Mesendoderm (in vitro differentiated cells): ENCODE results near the gene BANK1.

Source experiments
- DNase-seq: peaks from one replicate; pipeline ENCODE4 v3.0.0; 2013
- H2AK5ac ChIP-seq: 2 replicates; pipeline ENCODE4 v1.6.1; 2013; ENCODE audit warnings: low read length, inconsistent platforms
- H2BK120ac ChIP-seq: 2 replicates; pipeline ENCODE4 v1.6.1; 2013; ENCODE audit warnings: low read depth, mild to moderate bottlenecking, low read length, moderate library complexity, mixed read lengths
- H2BK15ac ChIP-seq: replicated peaks from 2 replicates; pipeline ENCODE4 v1.6.1; 2013; ENCODE audit warnings: low read depth, mild to moderate bottlenecking, moderate library complexity
- H2BK5ac ChIP-seq: 2 replicates; pipeline ENCODE4 v1.6.1; 2013; ENCODE audit warnings: low read length, inconsistent platforms
- H3K18ac ChIP-seq: 2 replicates; pipeline ENCODE4 v1.6.1; 2013; ENCODE audit warnings: mild to moderate bottlenecking, low read length, mixed read lengths
- H3K23ac ChIP-seq: one replicate; pipeline ENCODE4 v1.6.1; 2013; ENCODE audit warnings: low read length
- H3K27ac ChIP-seq: 2 replicates; pipeline ENCODE4 v1.5.1; 2013; ENCODE audit warnings: low read depth, mild to moderate bottlenecking, inconsistent platforms, low read length, moderate library complexity
- H3K27me3 ChIP-seq: 2 replicates; pipeline ENCODE4 v1.6.1; 2013; ENCODE audit warnings: low read length, control low read depth, mild to moderate bottlenecking, inconsistent platforms; ENCODE audit not compliant: insufficient read depth, poor library complexity
- H3K36me3 ChIP-seq: 2 replicates; pipeline ENCODE4 v1.6.1; 2013; ENCODE audit warnings: low read length, inconsistent platforms; ENCODE audit not compliant: control insufficient read depth, insufficient read depth
- H3K4ac ChIP-seq: one replicate; pipeline ENCODE4 v1.6.1; 2013; ENCODE audit warnings: low read depth, mild to moderate bottlenecking, low read length, moderate library complexity
- H3K4me1 ChIP-seq: 2 replicates; pipeline ENCODE4 v1.6.1; 2013; ENCODE audit warnings: low read depth, low read length, inconsistent platforms; ENCODE audit not compliant: control insufficient read depth
- H3K4me2 ChIP-seq: 2 replicates; pipeline ENCODE4 v1.6.1; 2013; ENCODE audit warnings: low read length
- H3K4me3 ChIP-seq: 2 replicates; pipeline ENCODE4 v1.5.1; 2013; ENCODE audit warnings: mild to moderate bottlenecking, low read length
- H3K56ac ChIP-seq: one replicate; pipeline ENCODE4 v1.6.1; 2013; ENCODE audit warnings: low read length
- H3K79me1 ChIP-seq: 2 replicates; pipeline ENCODE4 v1.6.1; 2013; ENCODE audit warnings: low read length, inconsistent platforms
- H3K79me2 ChIP-seq: 2 replicates; pipeline ENCODE4 v1.6.1; 2013; ENCODE audit warnings: mild to moderate bottlenecking, low read length; ENCODE audit not compliant: control insufficient read depth, insufficient read depth
- H3K9ac ChIP-seq: 2 replicates; pipeline ENCODE4 v1.6.1; 2013; ENCODE audit warnings: low read length, inconsistent platforms
- H4K5ac ChIP-seq: one replicate; pipeline ENCODE4 v1.6.1; 2013; ENCODE audit warnings: low read length
- H4K8ac ChIP-seq: one replicate; pipeline ENCODE4 v1.6.1; 2013; ENCODE audit warnings: low read depth, mild to moderate bottlenecking, control low read depth, low read length, moderate library complexity
- WGBS: extraction: QIAGEN DNeasy Blood & Tissue Kit; methylation state at CpG from one replicate; pipeline ENCODE4 v1.1.7; 2013; ENCODE audit warnings: low lambda C conversion rate, missing lambda C conversion rate; ENCODE audit not compliant: insufficient coverage; ENCODE audit errors: extremely low coverage; 5-methylcytosine and 5-hydroxymethylcytosine counted together

BANK1 gene

DNA sequence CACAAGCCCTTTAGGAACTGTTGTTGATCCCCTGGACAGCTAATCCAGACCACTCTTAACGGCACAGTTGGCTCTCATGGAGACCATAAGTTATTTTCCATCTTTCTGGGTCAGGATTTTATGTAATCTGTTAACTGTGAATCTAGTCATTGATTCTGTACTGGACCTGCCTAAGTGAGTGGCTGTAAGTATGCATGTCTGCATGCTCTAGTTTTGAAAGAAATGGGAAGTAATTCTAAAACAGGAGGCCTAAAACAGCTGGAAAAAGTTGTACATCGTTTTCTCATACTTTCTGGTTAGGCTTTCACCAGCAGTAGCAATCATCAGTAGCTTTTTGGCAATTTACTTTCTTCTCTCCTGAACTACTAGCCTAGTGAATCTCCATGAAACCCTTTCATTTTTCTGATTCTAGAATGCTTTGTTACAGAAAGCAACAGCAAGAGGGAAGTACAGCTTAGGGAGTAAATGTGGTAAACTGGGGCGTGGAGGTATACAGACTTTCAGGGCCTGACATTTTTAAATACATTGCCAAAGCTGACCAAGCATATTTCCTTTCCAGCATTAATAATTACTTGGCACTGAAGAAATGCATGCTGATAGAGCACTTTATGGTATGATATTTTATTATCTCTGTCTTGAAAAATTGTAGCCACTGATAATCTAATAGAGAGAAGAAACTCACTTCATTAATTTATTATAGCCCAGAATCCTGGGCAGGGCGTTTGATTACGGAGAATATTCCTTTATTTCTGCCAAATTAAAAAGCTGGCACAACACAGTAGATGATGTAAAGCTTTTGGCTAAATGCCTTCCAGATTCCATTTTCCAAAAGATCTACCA lies 202.7 kb downstream of the BANK1 start:
- no peak overlapping the region for H3K9ac ChIP-seq
- H2BK120ac ChIP-seq = no peak overlapping the region
- no CpG with 5 or more reads among the region's 5 CpGs for WGBS
- no peak overlapping the region for H3K27ac ChIP-seq
- no peak overlapping the region for H3K4me3 ChIP-seq
- H2AK5ac ChIP-seq = no peak overlapping the region
- DNase-seq = no peak
- H3K4me1 ChIP-seq = no peaks in the 10 kb centered on the region
- H4K5ac ChIP-seq = no peak overlapping the region
- no peaks in the 10 kb centered on the region for H3K79me1 ChIP-seq
- H3K27me3 ChIP-seq = no peaks in the 10 kb centered on the region
- H3K79me2 ChIP-seq = no peaks in the 10 kb centered on the region
- H2BK15ac ChIP-seq = no peak overlapping the region
- no peak overlapping the region for H4K8ac ChIP-seq
- no peak overlapping the region for H3K56ac ChIP-seq
- H3K18ac ChIP-seq = no peak overlapping the region
- H3K23ac ChIP-seq = no peak overlapping the region
- H3K4ac ChIP-seq = no peak overlapping the region
- no peak overlapping the region for H2BK5ac ChIP-seq
- H3K4me2 ChIP-seq = no peak overlapping the region
- H3K36me3 ChIP-seq = no peaks in the 10 kb centered on the region

DNA sequence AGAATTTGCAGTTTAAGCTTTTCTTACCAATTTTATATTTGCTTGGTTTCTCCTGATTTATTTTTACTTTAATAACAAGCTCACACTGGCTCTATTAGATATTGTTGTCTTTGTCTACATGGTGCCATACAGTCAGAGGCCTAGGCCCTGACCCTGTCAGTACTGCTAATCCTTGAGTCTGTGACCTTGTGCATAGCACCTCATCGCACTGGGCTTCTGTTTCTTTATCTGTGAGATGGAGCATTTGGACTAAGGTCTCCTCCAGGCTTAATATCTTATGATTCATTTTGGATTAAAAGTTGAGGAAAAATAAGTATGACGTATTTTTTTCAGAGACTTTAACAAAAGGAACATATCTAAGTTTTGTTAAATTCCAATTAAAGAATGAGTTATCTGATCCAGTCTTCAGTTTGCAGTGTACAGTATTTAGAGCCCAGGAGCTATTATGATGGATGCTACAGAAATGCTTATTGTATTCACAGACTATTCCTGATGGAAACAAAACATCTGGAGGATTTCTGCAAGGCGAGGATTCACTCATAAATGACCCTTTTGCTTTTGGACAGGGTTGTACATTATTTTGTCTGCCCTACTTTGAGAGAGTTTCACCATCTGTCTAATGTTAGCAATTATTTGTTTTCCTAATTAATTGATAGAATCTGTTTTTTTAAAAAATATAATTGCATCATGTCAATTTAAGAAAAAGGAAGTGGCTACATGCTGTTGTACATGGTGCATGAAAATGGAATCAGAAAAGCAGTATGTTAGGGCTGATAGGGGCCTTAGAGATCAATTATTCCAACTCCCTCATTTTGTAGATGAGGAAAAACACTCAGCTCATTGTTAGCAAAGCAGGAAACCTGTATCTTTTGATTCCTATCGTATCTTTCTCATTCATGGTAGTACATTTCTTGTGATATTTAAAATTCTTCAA lies 203.6 kb downstream of the BANK1 start:
- H3K79me2 ChIP-seq = no peaks in the 10 kb centered on the region
- H2BK5ac ChIP-seq = no peak overlapping the region
- 100% methylated on average over 1 of the region's 4 CpGs for WGBS
- H3K4me2 ChIP-seq = no peak overlapping the region
- no peak overlapping the region for H3K9ac ChIP-seq
- no peaks in the 10 kb centered on the region for H3K4me1 ChIP-seq
- no peak overlapping the region for H2BK120ac ChIP-seq
- no peaks in the 10 kb centered on the region for H3K79me1 ChIP-seq
- H3K56ac ChIP-seq = no peak overlapping the region
- no peak overlapping the region for H3K4ac ChIP-seq
- H3K27me3 ChIP-seq = no peaks in the 10 kb centered on the region
- H2AK5ac ChIP-seq = no peak overlapping the region
- H2BK15ac ChIP-seq = no peak overlapping the region
- no peak overlapping the region for H3K27ac ChIP-seq
- DNase-seq = no peak
- no peaks in the 10 kb centered on the region for H3K36me3 ChIP-seq
- no peak overlapping the region for H3K4me3 ChIP-seq
- no peak overlapping the region for H4K5ac ChIP-seq
- no peak overlapping the region for H3K23ac ChIP-seq
- no peak overlapping the region for H4K8ac ChIP-seq
- no peak overlapping the region for H3K18ac ChIP-seq

DNA sequence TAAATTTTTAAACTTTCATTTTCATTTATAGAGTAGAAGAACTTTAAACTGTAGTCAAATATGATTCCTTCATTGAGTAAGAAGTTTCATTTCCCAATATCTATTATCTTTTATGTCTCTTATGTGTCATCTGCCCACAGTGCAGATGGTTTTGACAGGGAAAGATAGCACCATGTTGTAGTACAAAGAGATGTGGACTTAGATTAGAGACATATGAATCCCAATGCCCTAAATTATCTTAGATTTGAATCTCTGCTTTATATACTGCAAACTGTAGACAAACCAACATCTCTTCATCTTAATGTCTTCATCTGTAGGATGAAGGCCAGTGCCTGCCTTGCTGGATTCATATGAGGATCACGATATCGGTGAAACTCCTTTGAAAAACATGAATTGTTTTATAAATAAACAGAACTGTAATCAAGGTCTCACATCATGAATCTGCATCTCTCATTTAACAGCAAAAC lies 217.5 kb downstream of the BANK1 start:
- Histone ChIP-seq H2BK5ac (no peak overlapping the region), H3K4me3 (no peak overlapping the region), H3K27me3 (no peaks in the 10 kb centered on the region), H3K36me3 (no peaks in the 10 kb centered on the region), H3K27ac (no peak overlapping the region), H3K79me1 (no peaks in the 10 kb centered on the region), H4K5ac (no peak overlapping the region), H3K9ac (no peak overlapping the region), H2BK120ac (no peak overlapping the region), H3K4me2 (no peak overlapping the region), H3K23ac (no peak overlapping the region), H2AK5ac (no peak overlapping the region), H4K8ac (no peak overlapping the region), H3K4ac (no peak overlapping the region), H3K4me1 (no peaks in the 10 kb centered on the region), H2BK15ac (no peak overlapping the region), H3K18ac (no peak overlapping the region), H3K79me2 (no peaks in the 10 kb centered on the region), H3K56ac (no peak overlapping the region)
- DNase-seq = no peak
- no CpG with 5 or more reads among the region's 2 CpGs for WGBS

GRCh38 chr4:102008711-102009110 lies 218.2 kb downstream of the BANK1 start:
- no peaks in the 10 kb centered on the region for H3K79me1 ChIP-seq
- H3K23ac ChIP-seq = no peak overlapping the region
- H3K4me1 ChIP-seq = no peaks in the 10 kb centered on the region
- no peaks in the 10 kb centered on the region for H3K27me3 ChIP-seq
- H3K9ac ChIP-seq = no peak overlapping the region
- H2BK5ac ChIP-seq = no peak overlapping the region
- no peak overlapping the region for H2BK120ac ChIP-seq
- DNase-seq = no peak
- no CpG with 5 or more reads among the region's 3 CpGs for WGBS
- no peaks in the 10 kb centered on the region for H3K79me2 ChIP-seq
- H4K5ac ChIP-seq = no peak overlapping the region
- H3K56ac ChIP-seq = no peak overlapping the region
- H2BK15ac ChIP-seq = no peak overlapping the region
- no peaks in the 10 kb centered on the region for H3K36me3 ChIP-seq
- H4K8ac ChIP-seq = no peak overlapping the region
- H3K4me3 ChIP-seq = no peak overlapping the region
- no peak overlapping the region for H3K18ac ChIP-seq
- no peak overlapping the region for H3K4ac ChIP-seq
- H2AK5ac ChIP-seq = no peak overlapping the region
- H3K4me2 ChIP-seq = no peak overlapping the region
- no peak overlapping the region for H3K27ac ChIP-seq

- Histone ChIP-seq H3K56ac (no peak overlapping the region), H3K36me3 (no peaks in the 10 kb centered on the region), H4K5ac (no peak overlapping the region), H3K27me3 (no peaks in the 10 kb centered on the region), H2AK5ac (no peak overlapping the region), H3K18ac (no peak overlapping the region), H2BK120ac (no peak overlapping the region), H2BK5ac (no peak overlapping the region), H3K79me1 (no peaks in the 10 kb centered on the region), H3K23ac (no peak overlapping the region), H3K4me1 (no peaks in the 10 kb centered on the region), H2BK15ac (no peak overlapping the region), H4K8ac (no peak overlapping the region), H3K79me2 (no peaks in the 10 kb centered on the region), H3K27ac (no peak overlapping the region), H3K9ac (no peak overlapping the region), H3K4ac (no peak overlapping the region), H3K4me2 (no peak overlapping the region), H3K4me3 (no peak overlapping the region)
- no peak for DNase-seq
- WGBS = no CpG with 5 or more reads among the region's 2 CpGs
Observed at GRCh38 chr4:102022343-102022742, 231.8 kb downstream of the BANK1 start.
